ENCODE results near the gene FPR2.
"Not testable (repeated sequence)": the region's sequence is repeated elsewhere in the genome, so short reads cannot be mapped to it uniquely, and the experiment has no call there.

Gene FPR2

GRCh38 chr19:51751655-51752054, 9.3 kb upstream of the FPR2 start, which contains the start of gene FPR1:
Gene FPR1 (minus strand): TSS chr19:51751878. CDS start chr19:51746994, 4,884 bp downstream.
- Mint-ChIP-seq H3K27me3 (peaks cover 15 to 22% of the 10 kb centered on the region in 2 donors), H3K9me3 (peaks cover 0 to 9% of the 10 kb centered on the region in 2 donors), H3K27ac (peak within 1 kb of the TSS; percentile 47), H3K4me3 (no peak within 1 kb of the TSS), H3K4me1 (peaks cover 4 to 16% of the 10 kb centered on the region in 2 donors), H3K36me3 (peaks cover 0 to 2% of the 10 kb centered on the region in 2 donors)
- DNase-seq: peak; percentile 7
- peak; percentile 98 to 99 for ATAC-seq (replicated peaks)

- Mint-ChIP-seq H3K4me1 (peaks cover 4 to 16% of the 10 kb centered on the region in 2 donors), H3K36me3 (peaks cover 0 to 2% of the 10 kb centered on the region in 2 donors), H3K27me3 (peaks cover 15 to 20% of the 10 kb centered on the region in 2 donors), H3K27ac (no peak overlapping the region), H3K9me3 (peaks cover 0 to 7% of the 10 kb centered on the region in 2 donors), H3K4me3 (no peak overlapping the region)
- DNase-seq (no peak), ATAC-seq (replicated peaks) (no peak)
Measured at GRCh38 chr19:51754109-51754508, 6.9 kb upstream of the FPR2 start.

GRCh38 chr19:51754770-51755169, 6.2 kb upstream of the FPR2 start:
- H3K9me3 Mint-ChIP-seq: peaks cover 0 to 7% of the 10 kb centered on the region in 2 donors
- DNase-seq (no peak), ATAC-seq (replicated peaks) (no peak)
- peaks cover 0 to 2% of the 10 kb centered on the region in 2 donors for H3K36me3 Mint-ChIP-seq
- H3K4me1 Mint-ChIP-seq: peaks cover 4 to 16% of the 10 kb centered on the region in 2 donors
- H3K4me3 Mint-ChIP-seq: no peak overlapping the region
- no peak overlapping the region for H3K27ac Mint-ChIP-seq
- H3K27me3 Mint-ChIP-seq: peaks cover 15 to 20% of the 10 kb centered on the region in 2 donors

- Mint-ChIP-seq H3K36me3 (peaks cover 0 to 2% of the 10 kb centered on the region in 2 donors), H3K27me3 (peaks cover 15 to 20% of the 10 kb centered on the region in 2 donors), H3K4me1 (peaks cover 4 to 16% of the 10 kb centered on the region in 2 donors), H3K27ac (no peak overlapping the region), H3K9me3 (peaks cover 0 to 7% of the 10 kb centered on the region in 2 donors), H3K4me3 (no peak overlapping the region)
- DNase-seq (no peak), ATAC-seq (replicated peaks) (no peak)
Measured at GRCh38 chr19:51755571-51755970, 5.4 kb upstream of the FPR2 start.

- H3K36me3 Mint-ChIP-seq: peaks cover 0 to 2% of the 10 kb centered on the region in 2 donors
- DNase-seq (no peak), ATAC-seq (replicated peaks) (no peak)
- H3K27ac Mint-ChIP-seq: no peak overlapping the region
- H3K4me3 Mint-ChIP-seq: no peak overlapping the region
- peaks cover 3 to 14% of the 10 kb centered on the region in 2 donors for H3K4me1 Mint-ChIP-seq
- peaks cover 35 to 43% of the 10 kb centered on the region in 2 donors for H3K27me3 Mint-ChIP-seq
- H3K9me3 Mint-ChIP-seq: no peaks in the 10 kb centered on the region
Measured at GRCh38 chr19:51761696-51762095, 716 bp downstream of the FPR2 start.

- H3K4me3 Mint-ChIP-seq: no peak overlapping the region
- no peak overlapping the region for H3K27ac Mint-ChIP-seq
- no peaks in the 10 kb centered on the region for H3K9me3 Mint-ChIP-seq
- DNase-seq: no peak
- peaks cover 3 to 14% of the 10 kb centered on the region in 2 donors for H3K4me1 Mint-ChIP-seq
- peaks cover 44 to 56% of the 10 kb centered on the region in 2 donors for H3K27me3 Mint-ChIP-seq
- ATAC-seq (replicated peaks): no peak
- peaks cover 0 to 2% of the 10 kb centered on the region in 2 donors for H3K36me3 Mint-ChIP-seq
Measured at GRCh38 chr19:51765086-51765485, 4.1 kb downstream of the FPR2 start.

- no peak overlapping the region for H3K27ac Mint-ChIP-seq
- H3K9me3 Mint-ChIP-seq: no peaks in the 10 kb centered on the region
- ATAC-seq (replicated peaks): no peak
- H3K4me3 Mint-ChIP-seq: no peak overlapping the region
- H3K4me1 Mint-ChIP-seq: peaks cover 4 to 16% of the 10 kb centered on the region in 2 donors
- peaks cover 0 to 2% of the 10 kb centered on the region in 2 donors for H3K36me3 Mint-ChIP-seq
- no peak for DNase-seq
- H3K27me3 Mint-ChIP-seq: peaks cover 48 to 56% of the 10 kb centered on the region in 2 donors
Measured at GRCh38 chr19:51766461-51766860, 5.5 kb downstream of the FPR2 start.

- no peak overlapping the region for H3K4me3 Mint-ChIP-seq
- peaks cover 3 to 5% of the 10 kb centered on the region in 2 donors for H3K4me1 Mint-ChIP-seq
- peaks cover 0 to 3% of the 10 kb centered on the region in 2 donors for H3K36me3 Mint-ChIP-seq
- DNase-seq: no peak
- ATAC-seq (replicated peaks): peak in 1 of 2 donors; percentile 39
- peaks cover 5 to 7% of the 10 kb centered on the region in 2 donors for H3K9me3 Mint-ChIP-seq
- H3K27me3 Mint-ChIP-seq: peaks cover 48 to 51% of the 10 kb centered on the region in 2 donors
- no peak overlapping the region for H3K27ac Mint-ChIP-seq
Measured at GRCh38 chr19:51771376-51772130, 10.6 kb downstream of the FPR2 start.

- H3K9me3 Mint-ChIP-seq: peaks cover 6 to 7% of the 10 kb centered on the region in 2 donors
- ATAC-seq (replicated peaks) (no peak), DNase-seq (no peak)
- peaks cover 5 to 13% of the 10 kb centered on the region in 2 donors for H3K4me1 Mint-ChIP-seq
- H3K27me3 Mint-ChIP-seq: peaks cover 60 to 63% of the 10 kb centered on the region in 2 donors
- H3K36me3 Mint-ChIP-seq: peaks cover 0 to 3% of the 10 kb centered on the region in 2 donors
- H3K4me3 Mint-ChIP-seq: no peak overlapping the region
- H3K27ac Mint-ChIP-seq: no peak overlapping the region
Measured at GRCh38 chr19:51772977-51773376, 12.0 kb downstream of the FPR2 start.

- H3K36me3 Mint-ChIP-seq: not testable (repeated sequence)
Measured at GRCh38 chr19:51776561-51776960, 15.6 kb downstream of the FPR2 start.

GRCh38 chr19:51777570-51778462, 16.8 kb downstream of the FPR2 start:
- Mint-ChIP-seq H3K27ac (no peak overlapping the region), H3K4me3 (peak overlapping the region in 1 of 2 donors; percentile 32), H3K27me3 (peaks cover 53 to 54% of the 10 kb centered on the region in 2 donors), H3K9me3 (peaks cover 5% of the 10 kb centered on the region in 2 donors), H3K36me3 (peaks cover 0 to 3% of the 10 kb centered on the region in 2 donors), H3K4me1 (peaks cover 12 to 21% of the 10 kb centered on the region in 2 donors)
- DNase-seq (peak; percentile 23), ATAC-seq (replicated peaks) (peak; percentile 60 to 72)

More at GRCh38 chr19:51776561-51776960, 15.6 kb downstream of the FPR2 start:
- Mint-ChIP-seq H3K4me1 (peaks cover 13 to 23% of the 10 kb centered on the region in 2 donors), H3K27me3 (peaks cover 51 to 58% of the 10 kb centered on the region in 2 donors)
- H3K9me3 Mint-ChIP-seq; DNase-seq; H3K27ac Mint-ChIP-seq; H3K4me3 Mint-ChIP-seq; ATAC-seq (replicated peaks): not testable (repeated sequence)

- Mint-ChIP-seq H3K36me3 (no peaks in the 10 kb centered on the region), H3K9me3 (peaks cover 0 to 1% of the 10 kb centered on the region in 2 donors), H3K27me3 (peaks cover 46 to 47% of the 10 kb centered on the region in 2 donors), H3K4me1 (peaks cover 12 to 21% of the 10 kb centered on the region in 2 donors), H3K4me3 (no peak overlapping the region), H3K27ac (no peak overlapping the region)
- ATAC-seq (replicated peaks): peak in 1 of 2 donors; percentile 63
- DNase-seq: no peak
Measured at GRCh38 chr19:51779181-51779580, 18.2 kb downstream of the FPR2 start.

GRCh38 chr19:51779703-51780102, 18.7 kb downstream of the FPR2 start:
- Mint-ChIP-seq H3K4me1 (peaks cover 12 to 21% of the 10 kb centered on the region in 2 donors), H3K4me3 (no peak overlapping the region), H3K27me3 (peaks cover 42 to 44% of the 10 kb centered on the region in 2 donors), H3K36me3 (no peaks in the 10 kb centered on the region), H3K27ac (no peak overlapping the region), H3K9me3 (peaks cover 0 to 1% of the 10 kb centered on the region in 2 donors)
- DNase-seq (no peak), ATAC-seq (replicated peaks) (no peak)

GRCh38 chr19:51780270-51780669, 19.3 kb downstream of the FPR2 start:
- no peak for ATAC-seq (replicated peaks)
- DNase-seq: no peak
- Mint-ChIP-seq H3K27me3 (peaks cover 37 to 39% of the 10 kb centered on the region in 2 donors), H3K4me3 (no peak overlapping the region), H3K4me1 (peaks cover 12 to 21% of the 10 kb centered on the region in 2 donors), H3K27ac (no peak overlapping the region), H3K36me3 (no peaks in the 10 kb centered on the region), H3K9me3 (peaks cover 0 to 1% of the 10 kb centered on the region in 2 donors)

Data from stimulated activated naive B cell treated with anti-CD40 and anti-IgM and Interleukin-4, amounts not matched to agents 10 μg/mL and 1 μg/mL and 100 μg/mL, for 72 hours (primary cell).